ENCODE data around the gene EN2.

EN2 gene

GRCh38 chr7:155455132-155455693, 2.7 kb upstream of the EN2 start:
- Mint-ChIP-seq H3K36me3 (ENCODE audit: low read depth) (no peaks in the 10 kb centered on the region), H3K9me3 (peaks cover 5% of the 10 kb centered on the region), H3K4me1 (peaks cover 36% of the 10 kb centered on the region), H3K4me3 (peak overlapping the region in 2 of 3 experiments; percentile 29 to 39), H3K27ac (no peak overlapping the region), H3K27me3 (ENCODE audit: low read depth) (peaks cover 93% of the 10 kb centered on the region)
- no peak for TF ChIP-seq CTCF (IDR thresholded peaks at IDR 0.05; ENCODE audit: unreplicated experiment in 3 of 3)

GRCh38 chr7:155455776-155456737, 1.9 kb upstream of the EN2 start:
- H3K4me1 Mint-ChIP-seq, result peaks cover 33% of the 10 kb centered on the region
- no peaks in the 10 kb centered on the region for H3K36me3 Mint-ChIP-seq (ENCODE audit: low read depth)
- peaks cover 5% of the 10 kb centered on the region for H3K9me3 Mint-ChIP-seq
- H3K27me3 Mint-ChIP-seq (ENCODE audit: low read depth), result peaks cover 93% of the 10 kb centered on the region
- TF ChIP-seq CTCF (IDR thresholded peaks at IDR 0.05; ENCODE audit: unreplicated experiment in 3 of 3), result no peak
- peak overlapping the region; percentile 57 to 85 (median 63) for H3K4me3 Mint-ChIP-seq
- H3K27ac Mint-ChIP-seq, result no peak overlapping the region

- Mint-ChIP-seq H3K4me3 (peak overlapping the region; percentile 80 to 85 (median 80)), H3K27ac (no peak overlapping the region), H3K9me3 (no peaks in the 10 kb centered on the region), H3K4me1 (peaks cover 24% of the 10 kb centered on the region), H3K36me3 (ENCODE audit: low read depth) (no peaks in the 10 kb centered on the region), H3K27me3 (ENCODE audit: low read depth) (peaks cover 93% of the 10 kb centered on the region)
- no peak for TF ChIP-seq CTCF (IDR thresholded peaks at IDR 0.05; ENCODE audit: unreplicated experiment in 3 of 3)
Observed at GRCh38 chr7:155456738-155457543, 988 bp upstream of the EN2 start.

GRCh38 chr7:155457544-155458110, 302 bp upstream of the EN2 start:
- Mint-ChIP-seq H3K4me3 (peak overlapping the region; percentile 80 to 85 (median 80)), H3K27ac (no peak overlapping the region), H3K27me3 (ENCODE audit: low read depth) (peaks cover 93% of the 10 kb centered on the region), H3K4me1 (peaks cover 24% of the 10 kb centered on the region), H3K36me3 (ENCODE audit: low read depth) (no peaks in the 10 kb centered on the region), H3K9me3 (no peaks in the 10 kb centered on the region)
- no peak for TF ChIP-seq CTCF (IDR thresholded peaks at IDR 0.05; ENCODE audit: unreplicated experiment in 3 of 3)

- Mint-ChIP-seq H3K4me1 (peaks cover 24% of the 10 kb centered on the region), H3K27ac (no peak overlapping the region), H3K4me3 (peak overlapping the region; percentile 73 to 81 (median 77)), H3K9me3 (no peaks in the 10 kb centered on the region), H3K36me3 (ENCODE audit: low read depth) (no peaks in the 10 kb centered on the region), H3K27me3 (ENCODE audit: low read depth) (peaks cover 93% of the 10 kb centered on the region)
- no peak for TF ChIP-seq CTCF (IDR thresholded peaks at IDR 0.05; ENCODE audit: unreplicated experiment in 3 of 3)
Observed at GRCh38 chr7:155458878-155459699, 1.2 kb downstream of the EN2 start.
